K562 (cell line): ENCODE measurements around the gene C17orf113. TPM values are rescaled to one million over a fixed set of nuclear protein-coding genes. Genes with fewer than 3 reads are reported as not detected.

ENCODE experiments used
- ATAC-seq: fragments of 200-7000 bp; cut with Tn5 transposase; 3 replicates; pipeline ENCODE4 v1.9.1; 2020; ENCODE audit warnings: moderate library complexity
- BruUV-seq: library from RNA; stranded (reverse); fragments of 400-500 nt; replicated peaks from 2 replicates; lab custom pipeline; 2021; lab: Mats Ljungman, UMichigan
- CTCF ChIA-PET: fragments of 300-600 bp; formaldehyde crosslinking; extraction: SDS; loops from one replicate; lab custom pipeline; 2021; ENCODE audit warnings: low intra/inter-chr PET ratio; lab: Yijun Ruan, JAX
- POLR2A ChIA-PET: fragments of 300-600, 350-650 bp; sonication (Branson Sonifier 250); formaldehyde crosslinking; extraction: SDS; loops from one replicate; lab custom pipeline; 2021; ENCODE audit warnings: antibody characterized with exemption, inconsistent platforms; lab: Yijun Ruan, JAX
- DNase-seq, 4 experiments: peaks; one replicate each; pipeline versions ENCODE4 v3.0.0 to v3.0.0-alpha.2; 2011 to 2018; ENCODE audit warnings: low spot score in 3 of 4, mixed read lengths in 3 of 4; ENCODE audit errors: extremely low read depth in 1 of 4
- FAIRE-seq: peaks from 2 replicates; lab custom pipeline; 2011; peaks lifted over from hg19 to GRCh38; lab: Jason Lieb, UNC
- H2AFZ ChIP-seq: 2 replicates; pipeline ENCODE4 v1.6.0; 2011; ENCODE audit warnings: low read depth, low read length, control low read depth, inconsistent platforms
- H3K27ac ChIP-seq: fragments of 200-600 bp; 3 replicates; pipeline ENCODE4 v1.8.0; 2011; ENCODE audit warnings: low read depth, mild to moderate bottlenecking, control low read depth, inconsistent platforms, low read length, moderate library complexity, mixed read lengths; ENCODE audit errors: extremely low read depth
- H3K27me3 ChIP-seq, 2 experiments: fragments of 300-600 bp in 1 of 2; 2 replicates in 1 of 2; 3 replicates in 1 of 2; pipeline versions ENCODE4 v1.6.0 to v1.8.0; 2011; ENCODE audit warnings: inconsistent platforms in 2 of 2, low read length in 2 of 2, mild to moderate bottlenecking in 1 of 2, mixed read lengths in 1 of 2, moderate library complexity in 1 of 2; ENCODE audit not compliant: control insufficient read depth in 2 of 2, insufficient read depth in 2 of 2
- H3K36me3 ChIP-seq: fragments of 300-600 bp; 3 replicates; pipeline ENCODE4 v1.8.0; 2011; ENCODE audit warnings: mild to moderate bottlenecking, low read length, inconsistent platforms; ENCODE audit not compliant: control insufficient read depth, insufficient read depth
- H3K4me1 ChIP-seq, 2 experiments: fragments of 200-600 bp in 1 of 2; replicated peaks in 1 of 2; 2 replicates in 1 of 2; 3 replicates in 1 of 2; pipeline versions ENCODE4 v1.5.1 to v1.8.0; 2011; ENCODE audit warnings: inconsistent platforms in 2 of 2, low read length in 2 of 2, mild to moderate bottlenecking in 1 of 2, mixed read lengths in 1 of 2, moderate library complexity in 1 of 2; ENCODE audit not compliant: control insufficient read depth in 2 of 2, insufficient read depth in 2 of 2
- H3K4me2 ChIP-seq: 2 replicates; pipeline ENCODE4 v1.6.1; 2011; ENCODE audit warnings: low read length, control low read depth, inconsistent platforms, mixed read lengths; ENCODE audit not compliant: insufficient read depth
- H3K4me3 ChIP-seq: fragments of 200-600 bp; sonication (generic), shearing (Covaris generic); 2 replicates; pipeline ENCODE4 v1.5.1; 2016; ENCODE audit warnings: control low read depth, inconsistent platforms
- H3K79me2 ChIP-seq: fragments of 200-600 bp; 3 replicates; pipeline ENCODE4 v1.8.0; 2011; ENCODE audit warnings: low read length, inconsistent platforms; ENCODE audit not compliant: control insufficient read depth, insufficient read depth
- H3K9ac ChIP-seq, 2 experiments: 2 replicates each; pipeline versions ENCODE4 v1.6.0 to v1.6.1; 2011; ENCODE audit warnings: low read depth in 2 of 2, low read length in 2 of 2, control low read depth in 1 of 2, inconsistent platforms in 1 of 2, mild to moderate bottlenecking in 1 of 2, mixed read lengths in 1 of 2; ENCODE audit not compliant: insufficient read depth in 1 of 2
- H3K9me1 ChIP-seq: one replicate; pipeline ENCODE4 v1.6.0; 2011; ENCODE audit warnings: inconsistent platforms, mild to moderate bottlenecking, low read length, moderate library complexity; ENCODE audit not compliant: control insufficient read depth, insufficient read depth
- H3K9me3 ChIP-seq: replicated peaks from 2 replicates; pipeline ENCODE4 v1.5.1; 2011; ENCODE audit warnings: low read depth, low read length, inconsistent platforms; ENCODE audit not compliant: control insufficient read depth, insufficient read depth
- H4K20me1 ChIP-seq: replicated peaks from 2 replicates; pipeline ENCODE4 v1.6.1; 2011; ENCODE audit warnings: low read length, inconsistent platforms, mixed read lengths; ENCODE audit not compliant: control insufficient read depth, insufficient read depth
- AFF1 ChIP-seq, 2 experiments: fragments of 450-650 bp; IDR thresholded peaks; 2 replicates each; pipeline ENCODE4 v1.6.1; 2018; ENCODE audit warnings: mild to moderate bottlenecking in 2 of 2, low read depth in 1 of 2; ENCODE audit not compliant: partially characterized antibody in 2 of 2
- EGR1 ChIP-seq: fragments of 450-650 bp; conservative IDR thresholded peaks from 2 replicates; pipeline ENCODE4 v1.6.1; 2017; ENCODE audit warnings: mild to moderate bottlenecking
- FUS ChIP-seq: fragments of 200-400 bp; formaldehyde crosslinking; optimal IDR thresholded peaks from 2 replicates; pipeline ENCODE3; 2017; ENCODE audit warnings: low read depth, low read length
- GABPB1 ChIP-seq: sonication (generic); formaldehyde crosslinking; IDR thresholded peaks from 2 replicates; pipeline ENCODE4 v1.8.0; 2022; ENCODE audit warnings: mild to moderate bottlenecking, missing genetic modification reagents
- HEY1 ChIP-seq: fragments of 250-450 bp; sonication (Bioruptor Pico); IDR thresholded peaks from 2 replicates; pipeline ENCODE4 v1.5.0; 2020; ENCODE audit warnings: mild to moderate bottlenecking, moderate library complexity, borderline replicate concordance
- HMG20B ChIP-seq: fragments of 250-450 bp; sonication (Bioruptor Pico); IDR thresholded peaks from 2 replicates; pipeline ENCODE4 v1.5.0; 2021; ENCODE audit warnings: mild to moderate bottlenecking
- HNRNPL ChIP-seq: fragments of 200-400 bp; formaldehyde crosslinking; IDR thresholded peaks from 2 replicates; pipeline ENCODE4 v1.6.1; 2017; ENCODE audit warnings: low read depth, mild to moderate bottlenecking, low read length
- MAZ ChIP-seq, 2 experiments: fragments of 450-650 bp in 1 of 2; sonication (generic) in 1 of 2; formaldehyde crosslinking; IDR thresholded peaks in 1 of 2; conservative IDR thresholded peaks in 1 of 2; 2 replicates each; pipeline versions ENCODE4 v1.4.0 to v1.5.0; 2020; ENCODE audit warnings: mild to moderate bottlenecking in 1 of 2, missing genetic modification reagents in 1 of 2
- MYNN ChIP-seq, 2 experiments: sonication (generic); formaldehyde crosslinking in 1 of 2; IDR thresholded peaks; 2 replicates each; pipeline versions ENCODE4 v1.5.0 to v1.6.1; 2016 to 2020; ENCODE audit warnings: antibody characterized with exemption in 1 of 2, missing genetic modification reagents in 1 of 2
- PHF21A ChIP-seq: fragments of 450-650 bp; IDR thresholded peaks from 2 replicates; pipeline ENCODE4 v1.6.1; 2017; ENCODE audit warnings: low read depth, borderline replicate concordance
- POLR2G ChIP-seq: fragments of 200-400 bp; formaldehyde crosslinking; IDR thresholded peaks from 2 replicates; pipeline ENCODE4 v1.6.1; 2017; ENCODE audit warnings: low read depth, mild to moderate bottlenecking, antibody characterized with exemption, low read length, moderate library complexity
- PTTG1 ChIP-seq: fragments of 450-650 bp; IDR thresholded peaks from 2 replicates; pipeline ENCODE4 v1.6.1; 2016; ENCODE audit warnings: low read depth, mild to moderate bottlenecking, missing genetic modification characterization, missing compliant biosample characterization
- SOX6 ChIP-seq: fragments of 450-650 bp; IDR thresholded peaks from 2 replicates; pipeline ENCODE4 v1.6.1; 2014; ENCODE audit warnings: mild to moderate bottlenecking
- SREBF2 ChIP-seq: sonication (generic); formaldehyde crosslinking; IDR thresholded peaks from 2 replicates; pipeline ENCODE4 v1.4.0; 2020; ENCODE audit warnings: mild to moderate bottlenecking, missing genetic modification reagents
- TAF1 ChIP-seq: IDR thresholded peaks from 2 replicates; pipeline ENCODE4 v1.6.1; 2011; ENCODE audit warnings: mild to moderate bottlenecking, low read length, moderate library complexity; ENCODE audit not compliant: insufficient read depth, control insufficient read depth, severe bottlenecking; ENCODE audit errors: extremely low read depth
- UBTF ChIP-seq, 2 experiments: IDR thresholded peaks; 2 replicates each; pipeline ENCODE4 v1.6.1; 2012; ENCODE audit warnings: improper control_type of control experiment in 2 of 2, low read depth in 2 of 2, low read length in 2 of 2, borderline replicate concordance in 1 of 2
- WGBS: fragments of 100-300 bp; shearing (Covaris generic); methylation state at CpG from one replicate; pipeline ENCODE4 v1.1.6; 2016; ENCODE audit warnings: low coverage, mixed read lengths; ENCODE audit not compliant: insufficient coverage; ENCODE audit errors: missing lambda C conversion rate; 5-methylcytosine and 5-hydroxymethylcytosine counted together
- in situ Hi-C: fragments of 300-500 bp; cut with MboI; formaldehyde crosslinking; loops from 4 replicates; pipeline ENCODE4 v1.15.0; 2018; ENCODE audit warnings: inconsistent platforms, mixed read lengths
- intact Hi-C: fragments of 100-400 bp; cut with micrococcal nuclease; formaldehyde crosslinking; loops from 2 replicates; pipeline ENCODE4 v1.14.2; 2022
- polyA plus RNA-seq, 8 experiments: library from polyadenylated mRNA; depleted of rRNA in 4 of 8; stranded (reverse) in 5 of 8; unstranded in 3 of 8; fragments of >200 nt; fragmentation: Nextera tagmentation in 2 of 8; fragmentation: Illumina TruSeq in 1 of 8; extraction: Ambion mirVana in 2 of 8; extraction: Trizol in 1 of 8; gene quantifications; 2 replicates each; pipeline versions ENCODE4 v1.2.1 to v1.2.3, GENCODE V29; 2011 to 2014; ENCODE audit warnings: inconsistent platforms in 1 of 8, missing spikeins in 1 of 8
- total RNA-seq, 7 experiments: library from RNA; depleted of rRNA in 6 of 7; stranded (reverse); fragments of >200 nt in 6 of 7; fragmentation: Illumina TruSeq in 2 of 7; extraction: Trizol in 2 of 7; gene quantifications; 2 replicates each; pipeline versions ENCODE4 v1.2.1 to v1.2.3, GENCODE V29; 2011 to 2021; ENCODE audit warnings: low replicate concordance in 1 of 7

The C17orf113 gene
- total and polyA plus RNA-seq, 9 of the 15 experiments (the other 6 are each of a cell fraction or from before 2014, with no cell fraction given), result 0.10 to 1.2 (median 0.31) TPM

GRCh38 chr17:42016411-42016831, 34.0 kb downstream of the C17orf113 start:
- Histone ChIP-seq H4K20me1 (peaks cover 10% of the 10 kb centered on the region), H2AFZ (peak overlapping the region; percentile 93), H3K27ac (peak overlapping the region; percentile 98), H3K9me3 (no peaks in the 10 kb centered on the region), H3K27me3 (no peaks in the 10 kb centered on the region), H3K4me3 (peak overlapping the region; percentile 86), H3K9ac (peak overlapping the region; percentile 97 to 99), H3K9me1 (no peaks in the 10 kb centered on the region), H3K4me2 (peak overlapping the region; percentile 91), H3K4me1 (peaks cover 20 to 34% of the 10 kb centered on the region in 2 experiments; a peak in 4 of 5 replicates), H3K36me3 (peaks cover 45% of the 10 kb centered on the region), H3K79me2 (peaks cover 86% of the 10 kb centered on the region)
- FAIRE-seq (peak; percentile 49), ATAC-seq (no peak), DNase-seq (peak in 3 of 4 experiments; percentile 31 to 42 (median 37))
- ChIA-PET POLR2A (interaction anchor here (1.0 to 4.3 kb wide), 10 partner anchors 11 to 232 kb away, joined by 3 to 37 read pairs (median 4); partner anchors contain the start of gene KAT2A), CTCF (no interaction called here)
- in situ Hi-C loops, result no loop called here
- intact Hi-C loops, result no loop called here
- BruUV-seq, result no TSS peak
- WGBS, result 2% methylated on average over 12 of the region's 12 CpGs
- no peak for TF ChIP-seq HMG20B
- TF ChIP-seq AFF1 (IDR thresholded peaks at IDR 0.05; ENCODE audit: low read depth in 1 of 2, partially characterized antibody in 2 of 2), result no peak
- no peak for TF ChIP-seq SREBF2 (CRISPR knock-in tag)
- TF ChIP-seq FUS, result no peak
- no peak for TF ChIP-seq MYNN (IDR thresholded peaks at IDR 0.05)
- TF ChIP-seq MYNN (CRISPR knock-in tag; IDR thresholded peaks at IDR 0.05), result no peak
- TF ChIP-seq MAZ (CRISPR knock-in tag; conservative IDR thresholded peaks at IDR 0.05 in 1 of 2, IDR thresholded peaks at IDR 0.05 in 1 of 2), result no peak
- TF ChIP-seq HEY1 (CRISPR knock-in tag), result no peak
- TF ChIP-seq SOX6, result no peak
- TF ChIP-seq HNRNPL, result no peak
- no peak for TF ChIP-seq GABPB1 (CRISPR knock-in tag)
- TF ChIP-seq PTTG1 (tag), result no peak
- TF ChIP-seq EGR1, result no peak
- TF ChIP-seq TAF1, result no peak
- TF ChIP-seq POLR2G, result no peak
- no peak for TF ChIP-seq PHF21A
- TF ChIP-seq UBTF (IDR thresholded peaks at IDR 0.05; ENCODE audit: borderline replicate concordance in 1 of 2, low read depth in 2 of 2, low read length in 2 of 2), result no peak
